Tibial nerve (tissue), 4 donors: ENCODE measurements around the gene KIF13A.

ENCODE experiments used
- CTCF ChIP-seq, 5 experiments: fragments of 200-600 bp in 3 of 5; fragments of 450-650 bp in 2 of 5; sonication (generic) in 3 of 5; IDR thresholded peaks; one replicate each; pipeline ENCODE4 v1.5.1; 2016 to 2019; ENCODE audit warnings: antibody characterized with exemption in 5 of 5, mild to moderate bottlenecking in 3 of 5, moderate library complexity in 2 of 5
- EP300 ChIP-seq, 2 donors: sonication (generic); formaldehyde crosslinking; IDR thresholded peaks; one replicate each; pipeline ENCODE4 v1.6.1; 2017; ENCODE audit warnings: antibody characterized with exemption in 2 of 2, mild to moderate bottlenecking in 1 of 2
- POLR2A ChIP-seq, 2 donors: fragments of 450-650 bp; IDR thresholded peaks; one replicate each; pipeline ENCODE4 v1.6.1; 2017; ENCODE audit warnings: antibody characterized with exemption in 2 of 2, mild to moderate bottlenecking in 2 of 2, moderate library complexity in 2 of 2

GRCh38 chr6:17866876-17867444 lies 120.5 kb downstream of the KIF13A start:
- no peak for TF ChIP-seq CTCF (IDR thresholded peaks at IDR 0.05)
- no peak for TF ChIP-seq POLR2A (IDR thresholded peaks at IDR 0.05)
- TF ChIP-seq EP300 (IDR thresholded peaks at IDR 0.05): no peak
